Heart right ventricle (tissue), 16 donors: Measurements from ENCODE around the gene SUCLA2. TPM values are rescaled to one million over a fixed set of nuclear protein-coding genes. Genes with fewer than 3 reads are reported as not detected.

ENCODE experiments used
- ATAC-seq, 8 donors: fragments of 200-7000 bp; cut with Tn5 transposase; one replicate each; pipeline ENCODE4 v1.9.1; 2020; ENCODE audit warnings: mild to moderate bottlenecking in 8 of 8, moderate library complexity in 8 of 8, moderate number of reproducible peaks in 1 of 8
- DNase-seq, 2 donors: peaks; one replicate each; pipeline ENCODE4 v3.0.0-alpha.2; 2020
- H3K27ac ChIP-seq, 10 donors: fragments of 200-600 bp; sonication (generic) in 2 of 10; one replicate each; pipeline versions ENCODE4 v1.5.0 to v1.8.0; 2020 to 2022; ENCODE audit warnings: mild to moderate bottlenecking in 3 of 10
- H3K27me3 ChIP-seq, 7 donors: fragments of 200-600 bp; one replicate each; pipeline ENCODE4 v1.8.0; 2021 to 2022; ENCODE audit warnings: mild to moderate bottlenecking in 2 of 7
- H3K36me3 ChIP-seq, 9 donors: fragments of 200-600 bp; sonication (generic) in 1 of 9; one replicate each; pipeline versions ENCODE4 v1.5.0 to v1.8.0; 2020 to 2022; ENCODE audit warnings: mild to moderate bottlenecking in 2 of 9
- H3K4me1 ChIP-seq, 9 donors: fragments of 200-600 bp; sonication (generic) in 1 of 9; one replicate each; pipeline versions ENCODE4 v1.5.0 to v1.8.0; 2020 to 2022; ENCODE audit warnings: mild to moderate bottlenecking in 4 of 9
- H3K4me3 ChIP-seq, 10 donors: fragments of 200-600 bp; sonication (generic) in 2 of 10; one replicate each; pipeline versions ENCODE4 v1.5.0 to v1.8.0; 2020 to 2022; ENCODE audit warnings: mild to moderate bottlenecking in 7 of 10, moderate library complexity in 2 of 10
- H3K9me3 ChIP-seq, 11 donors: fragments of 200-600 bp in 10 of 11; sonication (generic) in 2 of 11; one replicate each; pipeline versions ENCODE4 v1.5.0 to v1.8.0; 2013 to 2022; ENCODE audit warnings: mild to moderate bottlenecking in 2 of 11, control low read depth in 1 of 11, moderate library complexity in 1 of 11
- CTCF ChIP-seq, 9 donors: fragments of 200-600 bp; sonication (generic) in 2 of 9; IDR thresholded peaks; one replicate each; pipeline versions ENCODE4 v1.5.0 to v1.8.0; 2021 to 2022; ENCODE audit warnings: antibody characterized with exemption in 9 of 9, mild to moderate bottlenecking in 5 of 9, moderate library complexity in 1 of 9
- WGBS, 2 donors: extraction: QIAGEN DNeasy Blood & Tissue Kit; methylation state at CpG; one replicate each; pipeline ENCODE4 v1.1.7; 2013; ENCODE audit warnings: inconsistent platforms in 1 of 2; 5-methylcytosine and 5-hydroxymethylcytosine counted together
- intact Hi-C, 10 donors: fragments of 100-400 bp; cut with DNase I; formaldehyde crosslinking; loops; one replicate each; pipeline versions ENCODE4 v1.11.1 to v1.14.2; 2022
- polyA plus RNA-seq, 2 donors: library from polyadenylated mRNA; stranded (reverse); fragments of 200-250 nt; gene quantifications; one replicate each; pipeline ENCODE4 v1.2.3, GENCODE V29; 2013
- total RNA-seq, 10 donors: library from RNA; stranded (reverse); fragmentation: NEBNext Ultra II Directional in 3 of 10; extraction: Animal tissue kit (Norgen Biotek cat#: 25700) in 3 of 10; gene quantifications; one replicate each; pipeline versions ENCODE4 v1.2.1 to v1.2.4, GENCODE V29; 2021 to 2023
- donor health status: Arrhythmogenic right ventricular cardiomyopathy.
- donor health status: ischemic (EF 13 %, LVEDD 7.1; RV severe dilation, severe dysfunction).
- donor health status: healthy with polysubstance abuse.
- donor health status: DM: no; HTN: yes; CAD: no.
- donor health status: DM: no; HTN: no; CAD: no.
- donor health status: ischemic (EF 25% LVEDD 6.9; RV normal size, moderate dysfunction).
- donor health status: ischemic (EF 25% LVEDD 5.7; RV mildly dilated, moderate dysfunction).
- donor health status: healthy.
- donor health status: DM: yes; HTN: yes; CAD: no.
- donor health status: Ischemic cardiomyopathy.
- donor health status: ischemic (EF 35%, LVEDD 5.7; RV mildly dilated, moderate dysfunction).
- donor health status: nonischemic (EF 11% LVEDD 7.7; RV severe dilation, severe dysfunction).
- donor health status: DM: yes; HTN: yes; CAD: no.
- donor health status: PGD.
- donor health status: ischemic (EF 29% LVEDD 5.4; RV normal size, mild dysfunction).
- donor health status: nonischemic (EF 23%, LVEDD 6.1; RV moderate dilation, normal function).

Gene SUCLA2
- total and polyA plus RNA-seq, 12 donors = 21.2 to 172 (median 148) TPM

- WGBS, 2 donors = 97 to 98% methylated on average over 2 of the region's 2 CpGs
- Histone ChIP-seq H3K27me3 (no peaks in the 10 kb centered on the region), H3K27ac (no peak overlapping the region), H3K36me3 (no peaks in the 10 kb centered on the region), H3K9me3 (peaks cover 0 to 6% (median 0%) of the 10 kb centered on the region in 11 donors), H3K4me3 (no peak overlapping the region), H3K4me1 (no peaks in the 10 kb centered on the region)
- intact Hi-C loops = no loop called here
- ATAC-seq (no peak), DNase-seq (no peak)
- no peak for TF ChIP-seq CTCF (IDR thresholded peaks at IDR 0.05)
Measured at GRCh38 chr13:48018637-48019036, 17.6 kb upstream of the SUCLA2 start.

- Histone ChIP-seq H3K4me1 (peaks cover 0 to 3% (median 0%) of the 10 kb centered on the region in 9 donors), H3K36me3 (no peaks in the 10 kb centered on the region), H3K27ac (no peak overlapping the region), H3K9me3 (peaks cover 0 to 8% (median 0%) of the 10 kb centered on the region in 11 donors), H3K4me3 (no peak overlapping the region), H3K27me3 (no peaks in the 10 kb centered on the region)
- no peak for TF ChIP-seq CTCF (IDR thresholded peaks at IDR 0.05)
- intact Hi-C loops = no loop called here
- no peak for DNase-seq
- WGBS, 2 donors = 95% methylated on average over 2 of the region's 2 CpGs
- no peak for ATAC-seq
Measured at GRCh38 chr13:48014359-48014758, 13.3 kb upstream of the SUCLA2 start.

- H3K27me3 ChIP-seq = no peaks in the 10 kb centered on the region
- H3K27ac ChIP-seq = no peak overlapping the region
- peaks cover 0 to 9% (median 0%) of the 10 kb centered on the region in 9 donors for H3K4me1 ChIP-seq
- DNase-seq (no peak), ATAC-seq (no peak)
- no peaks in the 10 kb centered on the region for H3K36me3 ChIP-seq
- TF ChIP-seq CTCF (IDR thresholded peaks at IDR 0.05) = no peak
- H3K9me3 ChIP-seq = peaks cover 0 to 8% (median 0%) of the 10 kb centered on the region in 11 donors
- no peak overlapping the region for H3K4me3 ChIP-seq
- intact Hi-C loops = no loop called here
- WGBS, 2 donors = 100% methylated on average over 1 of the region's 1 CpG
Measured at GRCh38 chr13:48012668-48013067, 11.6 kb upstream of the SUCLA2 start.

- peaks cover 0 to 8% (median 0%) of the 10 kb centered on the region in 11 donors for H3K9me3 ChIP-seq
- no peak for ATAC-seq
Measured at GRCh38 chr13:48010698-48011097, 9.6 kb upstream of the SUCLA2 start.

More at GRCh38 chr13:48010698-48011097, 9.6 kb upstream of the SUCLA2 start:
- TF ChIP-seq CTCF (IDR thresholded peaks at IDR 0.05) = no peak
- Histone ChIP-seq H3K27me3 (no peaks in the 10 kb centered on the region), H3K27ac (no peak overlapping the region), H3K4me3 (no peak overlapping the region), H3K4me1 (peaks cover 0 to 9% (median 0%) of the 10 kb centered on the region in 9 donors), H3K36me3 (no peaks in the 10 kb centered on the region)
- intact Hi-C loops = no loop called here
- DNase-seq = no peak
- WGBS, 2 donors = 74 to 88% methylated on average over 4 of the region's 4 CpGs
